Ovary (tissue), 9 donors: ENCODE results near the gene EPPIN. TPM values are rescaled to one million over a fixed set of nuclear protein-coding genes. Genes with fewer than 3 reads are reported as not detected.

Experiments
- DNase-seq, 5 donors: peaks; one replicate each; pipeline ENCODE4 v3.0.0-alpha.2; 2019 to 2020
- H3K27ac ChIP-seq, 2 donors: fragments of 200-600 bp; one replicate each; pipeline versions ENCODE4 v1.5.1 to v1.8.0; 2019 to 2022
- H3K27me3 ChIP-seq: fragments of 200-600 bp; one replicate; pipeline ENCODE4 v1.8.0; 2022
- H3K36me3 ChIP-seq: fragments of 200-600 bp; sonication (generic); one replicate; pipeline ENCODE4 v1.5.1; 2019
- H3K4me1 ChIP-seq: one replicate; pipeline ENCODE4 v1.8.1; 2013; ENCODE audit warnings: mild to moderate bottlenecking, moderate library complexity; ENCODE audit not compliant: insufficient read depth
- H3K4me3 ChIP-seq: fragments of 200-600 bp; sonication (generic); one replicate; pipeline ENCODE4 v1.5.1; 2017
- H3K9me3 ChIP-seq, 2 donors: fragments of 200-600 bp in 1 of 2; sonication (generic) in 1 of 2; one replicate each; pipeline versions ENCODE4 v1.5.1 to v1.8.1; 2013 to 2019; ENCODE audit warnings: mild to moderate bottlenecking in 1 of 2, moderate library complexity in 1 of 2
- EP300 ChIP-seq: sonication (generic); formaldehyde crosslinking; IDR thresholded peaks from one replicate; pipeline ENCODE4 v1.6.1; 2017; ENCODE audit warnings: antibody characterized with exemption
- POLR2A ChIP-seq: fragments of 450-650 bp; IDR thresholded peaks from one replicate; pipeline ENCODE4 v1.6.1; 2017; ENCODE audit warnings: antibody characterized with exemption, mild to moderate bottlenecking, moderate library complexity
- WGBS, 3 donors: extraction: QIAGEN DNeasy Blood & Tissue Kit in 1 of 3; methylation state at CpG; one replicate each; pipeline versions ENCODE4 v1.1.5 to v1.1.7; 2013 to 2017; 5-methylcytosine and 5-hydroxymethylcytosine counted together
- intact Hi-C, 4 donors: fragments of 100-400 bp; cut with DNase I; formaldehyde crosslinking; loops; one replicate each; pipeline versions ENCODE4 v1.11.0 to v1.15.1; 2022 to 2023
- polyA plus RNA-seq, 2 donors: library from polyadenylated mRNA; stranded (reverse); fragments of 200-250 nt in 1 of 2; fragments of 350-450 nt in 1 of 2; fragmentation: Illumina TruSeq in 1 of 2; extraction: RNeasy Lipid Tissue Mini Kit (QIAGEN cat#74804) in 1 of 2; gene quantifications; one replicate each; pipeline ENCODE4 v1.2.3, GENCODE V29; 2013 to 2014
- total RNA-seq, 7 donors: library from RNA; depleted of rRNA in 2 of 7; stranded (reverse); fragments of >200 nt in 2 of 7; fragmentation: NEBNext Ultra II Directional in 3 of 7; extraction: Animal tissue kit (Norgen Biotek cat#: 25700) in 3 of 7; gene quantifications; one replicate each; pipeline versions ENCODE4 v1.1.0 to v1.2.4, GENCODE V29; 2016 to 2023
- TF ChIP-seq, protein P1 (sequence below), 3 donors: fragments of 450-650 bp in 2 of 3; fragments of 200-600 bp in 1 of 3; IDR thresholded peaks; one replicate each; pipeline versions ENCODE4 v1.5.1 to v1.8.0; 2016 to 2022; ENCODE audit warnings: antibody characterized with exemption in 3 of 3, mild to moderate bottlenecking in 1 of 3
- donor health status: DM: no; HTN: no; CAD: no; lungs with moderate emphysema.
- donor health status: DM: no; HTN: no; CAD: no.
- donor health status: Bipolar disorder and iron deficiency.
- donor health status: DM: yes; HTN: yes; CAD: no.
- donor health status: DM: no; HTN: no; CAD: no.
- donor health status: DM: yes; HTN: yes; CAD: no.

Gene EPPIN
- total and polyA plus RNA-seq, 9 donors = 0.21 to 1.1 (median 0.34) TPM; not detected in 5

DNA sequence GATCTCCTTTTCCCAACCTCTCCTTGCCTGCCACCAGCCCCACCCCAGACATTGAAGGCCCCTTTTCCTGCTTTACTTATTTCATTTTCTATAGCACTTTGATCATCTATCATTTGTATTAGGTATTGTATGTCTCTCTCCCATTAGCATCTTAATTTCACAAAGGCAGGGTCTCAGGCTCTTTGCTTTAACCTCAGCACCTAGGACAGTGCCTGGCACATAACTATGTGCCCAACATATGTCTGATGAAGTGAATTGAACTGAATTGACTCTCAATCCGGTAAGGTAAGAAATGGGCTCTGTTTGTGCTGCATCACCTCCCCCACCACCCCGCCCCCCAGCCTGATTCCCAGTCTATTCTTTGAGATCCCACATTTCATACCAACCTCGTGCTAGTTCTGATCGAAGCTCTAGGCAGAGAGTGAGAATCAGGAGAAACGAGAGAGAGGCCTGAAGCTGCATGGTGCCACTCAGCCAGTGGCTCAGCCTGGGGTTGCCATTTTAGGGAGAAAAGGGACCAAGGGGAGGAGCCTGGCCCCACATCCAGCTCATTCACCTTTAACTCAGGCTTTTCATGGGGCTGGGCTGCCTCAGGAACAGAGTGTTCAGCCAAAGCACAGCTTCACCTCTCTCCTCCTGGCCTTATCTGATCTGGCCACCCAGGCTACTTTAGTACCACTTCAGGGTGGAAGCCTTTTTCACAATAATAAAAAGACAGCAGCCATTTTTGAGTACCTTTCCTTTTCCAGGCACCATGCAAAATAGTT is 31.9 kb downstream of the EPPIN start, which contains the start of gene SPINT3:
SPINT3 (minus strand) TSS at position 476 of the 767 bp plus-strand sequence; CDS start at position 462, 14 bp downstream.
- TF ChIP-seq EP300 (no peak), POLR2A (no peak)
- TF ChIP-seq, protein P1, sequence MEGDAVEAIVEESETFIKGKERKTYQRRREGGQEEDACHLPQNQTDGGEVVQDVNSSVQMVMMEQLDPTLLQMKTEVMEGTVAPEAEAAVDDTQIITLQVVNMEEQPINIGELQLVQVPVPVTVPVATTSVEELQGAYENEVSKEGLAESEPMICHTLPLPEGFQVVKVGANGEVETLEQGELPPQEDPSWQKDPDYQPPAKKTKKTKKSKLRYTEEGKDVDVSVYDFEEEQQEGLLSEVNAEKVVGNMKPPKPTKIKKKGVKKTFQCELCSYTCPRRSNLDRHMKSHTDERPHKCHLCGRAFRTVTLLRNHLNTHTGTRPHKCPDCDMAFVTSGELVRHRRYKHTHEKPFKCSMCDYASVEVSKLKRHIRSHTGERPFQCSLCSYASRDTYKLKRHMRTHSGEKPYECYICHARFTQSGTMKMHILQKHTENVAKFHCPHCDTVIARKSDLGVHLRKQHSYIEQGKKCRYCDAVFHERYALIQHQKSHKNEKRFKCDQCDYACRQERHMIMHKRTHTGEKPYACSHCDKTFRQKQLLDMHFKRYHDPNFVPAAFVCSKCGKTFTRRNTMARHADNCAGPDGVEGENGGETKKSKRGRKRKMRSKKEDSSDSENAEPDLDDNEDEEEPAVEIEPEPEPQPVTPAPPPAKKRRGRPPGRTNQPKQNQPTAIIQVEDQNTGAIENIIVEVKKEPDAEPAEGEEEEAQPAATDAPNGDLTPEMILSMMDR (IDR thresholded peaks at IDR 0.05) = no peak
- Histone ChIP-seq H3K4me1 (no peaks in the 10 kb centered on the region), H3K27ac (no peak within 1 kb of the TSS), H3K4me3 (no peak within 1 kb of the TSS), H3K27me3 (no peaks in the 10 kb centered on the region), H3K36me3 (no peaks in the 10 kb centered on the region), H3K9me3 (no peaks in the 10 kb centered on the region)
- DNase-seq = no peak
- WGBS, 3 donors = 56 to 75% (median 67%) methylated on average over 5 of the region's 5 CpGs
- intact Hi-C loops = no loop called here

DNA sequence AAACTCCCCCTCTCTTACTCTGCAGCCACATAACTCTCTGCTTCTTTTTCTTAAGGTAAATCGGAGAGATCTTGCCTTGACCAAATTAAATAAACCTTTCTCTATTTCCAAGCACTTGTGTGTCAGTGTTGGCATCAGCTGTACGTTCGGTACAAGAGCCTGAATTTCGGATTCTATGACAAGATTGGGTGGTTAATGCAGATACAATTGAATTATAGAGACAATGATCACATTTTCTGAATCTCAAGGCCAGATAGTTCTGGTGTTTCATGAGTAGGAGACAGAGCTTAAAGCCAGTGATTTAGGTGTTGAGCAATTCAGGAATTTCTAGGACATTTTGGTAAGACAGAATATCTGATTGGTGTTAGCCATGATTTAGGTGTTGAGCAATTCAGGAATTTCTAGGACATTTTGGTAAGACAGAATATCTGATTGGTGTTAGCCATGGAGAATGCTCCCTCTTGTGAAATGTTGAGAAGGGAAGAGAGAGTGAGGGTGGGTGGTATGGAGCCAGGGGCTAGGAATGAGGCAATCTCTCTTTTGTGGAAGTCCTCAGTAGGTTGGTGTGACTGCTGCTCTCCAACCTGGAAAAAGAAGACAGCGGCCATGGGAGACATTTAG is 36.8 kb downstream of the EPPIN start:
- H3K9me3 ChIP-seq = no peaks in the 10 kb centered on the region
- WGBS, 3 donors = 24 to 28% (median 25%) methylated on average over 5 of the region's 5 CpGs
- no peaks in the 10 kb centered on the region for H3K27me3 ChIP-seq
- no peak overlapping the region for H3K27ac ChIP-seq
- intact Hi-C loops = no loop called here
- no peak for TF ChIP-seq EP300
- no peak for TF ChIP-seq POLR2A
- TF ChIP-seq, protein P1 (IDR thresholded peaks at IDR 0.05) = no peak
- no peak for DNase-seq
- no peak overlapping the region for H3K4me3 ChIP-seq
- H3K4me1 ChIP-seq = no peaks in the 10 kb centered on the region
- no peaks in the 10 kb centered on the region for H3K36me3 ChIP-seq

DNA sequence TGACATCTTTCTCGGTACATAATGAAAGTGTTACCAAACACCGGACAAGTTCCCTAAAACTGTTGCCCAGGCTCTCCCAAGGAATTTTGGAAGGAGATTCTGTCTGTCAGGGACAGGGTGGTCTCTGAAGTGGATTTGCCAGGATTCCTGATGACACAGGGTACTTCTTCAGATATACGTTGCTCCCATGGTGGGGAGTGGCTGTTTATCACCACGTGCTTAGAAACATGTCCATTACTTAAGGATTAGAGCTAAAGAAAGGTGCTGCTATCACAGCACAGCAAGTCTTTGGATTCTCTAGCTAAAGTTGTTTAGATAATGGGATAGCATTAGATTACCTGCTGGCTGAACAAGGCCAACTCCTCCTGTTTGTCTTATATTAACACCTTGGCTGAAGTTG is 38.1 kb downstream of the EPPIN start:
- H3K9me3 ChIP-seq = no peaks in the 10 kb centered on the region
- no peaks in the 10 kb centered on the region for H3K4me1 ChIP-seq
- H3K36me3 ChIP-seq = no peaks in the 10 kb centered on the region
- TF ChIP-seq, protein P1 (IDR thresholded peaks at IDR 0.05) = no peak
- TF ChIP-seq POLR2A (no peak), EP300 (no peak)
- intact Hi-C loops = no loop called here
- no peak for DNase-seq
- no peak overlapping the region for H3K4me3 ChIP-seq
- WGBS, 3 donors = 40 to 56% (median 50%) methylated on average over 4 of the region's 4 CpGs
- no peak overlapping the region for H3K27ac ChIP-seq
- H3K27me3 ChIP-seq = no peaks in the 10 kb centered on the region

DNA sequence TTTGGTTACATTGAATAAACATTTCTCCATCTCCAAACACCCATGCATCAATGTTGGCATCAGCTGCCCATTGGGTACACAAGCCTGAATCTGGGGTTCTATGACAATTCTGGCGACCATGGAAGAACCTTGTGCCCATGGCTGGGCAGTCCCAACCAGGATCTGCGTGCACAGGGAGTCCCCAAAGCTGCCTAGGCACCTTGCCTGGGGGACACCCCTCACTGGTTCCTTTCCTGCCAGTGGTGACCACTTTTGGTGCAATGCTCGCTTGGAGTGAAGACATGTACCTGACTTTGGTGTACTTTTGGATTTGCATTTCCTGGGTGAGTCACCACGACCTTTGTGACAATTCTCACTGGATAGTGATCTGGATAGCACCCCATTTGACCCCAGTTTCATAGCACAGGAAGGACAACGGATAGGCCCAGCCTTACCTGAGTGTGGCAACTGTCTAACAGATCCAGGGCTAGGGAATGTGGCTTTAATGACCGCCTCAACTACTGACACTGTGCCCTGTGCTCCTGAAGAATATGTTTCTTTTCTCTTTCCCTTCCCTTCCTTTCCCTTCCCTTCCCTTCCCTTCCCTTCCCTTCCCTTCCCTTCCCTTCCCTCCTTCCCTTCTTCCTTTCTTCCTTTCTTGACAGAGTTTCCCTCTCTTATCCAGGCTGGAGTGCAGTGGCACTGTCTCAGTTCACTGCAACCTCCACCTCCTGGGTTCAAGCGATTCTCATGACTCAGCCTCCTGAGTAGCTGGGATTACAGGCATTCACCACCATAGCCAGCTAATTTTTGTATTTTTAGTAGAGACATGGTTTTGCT is 38.9 kb downstream of the EPPIN start:
- DNase-seq = no peak
- Histone ChIP-seq H3K4me1 (no peaks in the 10 kb centered on the region), H3K9me3 (no peaks in the 10 kb centered on the region), H3K27ac (no peak overlapping the region), H3K27me3 (no peaks in the 10 kb centered on the region), H3K4me3 (no peak overlapping the region), H3K36me3 (no peaks in the 10 kb centered on the region)
- TF ChIP-seq, protein P1 (IDR thresholded peaks at IDR 0.05) = no peak
- WGBS, 3 donors = 80 to 88% (median 81%) methylated on average over 7 of the region's 7 CpGs
- intact Hi-C loops = no loop called here
